H1 (cell line): ENCODE measurements around the gene MMGT1. TPM values are rescaled to one million over a fixed set of nuclear protein-coding genes. Genes with fewer than 3 reads are reported as not detected.

Source experiments
- CTCF ChIA-PET: fragments of 300-600 bp; sonication (Branson Sonifier 250); formaldehyde crosslinking; loops from one replicate; lab custom pipeline; 2021; ENCODE audit not compliant: partially characterized antibody; lab: Charles Lee
- POLR2A ChIA-PET: fragments of 300-600 bp; sonication (Branson Sonifier 250); formaldehyde crosslinking; loops from one replicate; lab custom pipeline; 2021; ENCODE audit warnings: inconsistent platforms; ENCODE audit not compliant: partially characterized antibody; lab: Charles Lee
- DNase-seq, 2 experiments: peaks; one replicate each; pipeline versions ENCODE4 v3.0.0 to v3.0.0-alpha.2; 2010 to 2022; ENCODE audit warnings: low spot score in 2 of 2, low read depth in 1 of 2, mixed read lengths in 1 of 2
- FAIRE-seq: peaks from 2 replicates; lab custom pipeline; 2011; peaks lifted over from hg19 to GRCh38; lab: Jason Lieb, UNC
- H2AFZ ChIP-seq: 2 replicates; pipeline ENCODE4 v1.8.1; 2012; ENCODE audit warnings: low read length, inconsistent platforms
- H2AK5ac ChIP-seq: 2 replicates; pipeline ENCODE4 v1.6.1; 2013; ENCODE audit warnings: low read depth, low read length
- H2BK120ac ChIP-seq: replicated peaks from 2 replicates; pipeline ENCODE3; 2013; ENCODE audit warnings: low read depth, low read length, inconsistent platforms
- H2BK12ac ChIP-seq: 2 replicates; pipeline ENCODE4 v1.6.1; 2013; ENCODE audit warnings: low read depth, low read length
- H2BK15ac ChIP-seq: 2 replicates; pipeline ENCODE4 v1.6.1; 2013; ENCODE audit warnings: low read length
- H2BK20ac ChIP-seq: 2 replicates; pipeline ENCODE4 v1.6.1; 2013; ENCODE audit warnings: low read length
- H2BK5ac ChIP-seq: 2 replicates; pipeline ENCODE4 v1.6.1; 2013; ENCODE audit warnings: low read depth, low read length
- H3K14ac ChIP-seq: 2 replicates; pipeline ENCODE4 v1.6.1; 2013; ENCODE audit warnings: inconsistent platforms; ENCODE audit not compliant: insufficient read length
- H3K18ac ChIP-seq: 2 replicates; pipeline ENCODE4 v1.6.1; 2013; ENCODE audit warnings: low read length; ENCODE audit errors: extremely low read depth
- H3K23ac ChIP-seq: 2 replicates; pipeline ENCODE4 v1.6.1; 2013; ENCODE audit warnings: inconsistent platforms; ENCODE audit not compliant: insufficient read length
- H3K23me2 ChIP-seq: 2 replicates; pipeline ENCODE4 v1.6.1; 2013; ENCODE audit warnings: low read depth, low read length
- H3K27ac ChIP-seq: 2 replicates; pipeline ENCODE4 v1.6.1; 2011; ENCODE audit warnings: low read depth, low read length, inconsistent platforms
- H3K27me3 ChIP-seq, 4 experiments: replicated peaks in 1 of 4; 1 replicate in 1 of 4; 2 replicates in 3 of 4; pipeline versions ENCODE4 v1.6.1 to v1.8.1; 2011 to 2013; ENCODE audit warnings: low read length in 3 of 4, mild to moderate bottlenecking in 3 of 4, inconsistent platforms in 2 of 4, mixed read lengths in 2 of 4, moderate library complexity in 1 of 4; ENCODE audit not compliant: control insufficient read depth in 3 of 4, insufficient read depth in 3 of 4; ENCODE audit errors: extremely low read depth in 1 of 4
- H3K36me3 ChIP-seq, 4 experiments: 2 replicates each; pipeline versions ENCODE4 v1.6.1 to v1.8.1; 2011 to 2013; ENCODE audit warnings: mild to moderate bottlenecking in 4 of 4, low read length in 3 of 4, moderate library complexity in 2 of 4, control low read depth in 1 of 4, inconsistent platforms in 1 of 4; ENCODE audit not compliant: insufficient read depth in 4 of 4, control insufficient read depth in 2 of 4
- H3K4ac ChIP-seq: replicated peaks from 2 replicates; pipeline ENCODE3; 2013; ENCODE audit warnings: low read length, low read depth, mixed read lengths, inconsistent platforms; ENCODE audit not compliant: insufficient read length
- H3K4me1 ChIP-seq, 4 experiments: replicated peaks in 1 of 4; 1 replicate in 1 of 4; 2 replicates in 3 of 4; pipeline versions ENCODE4 v1.6.1 to v1.8.1; 2011 to 2013; ENCODE audit warnings: low read length in 3 of 4, inconsistent platforms in 2 of 4, mixed read lengths in 1 of 4; ENCODE audit not compliant: insufficient read depth in 4 of 4, control insufficient read depth in 3 of 4
- H3K4me2 ChIP-seq, 2 experiments: 2 replicates each; pipeline versions ENCODE4 v1.6.1 to v1.8.1; 2011 to 2013; ENCODE audit warnings: low read depth in 2 of 2, low read length in 2 of 2, control low read depth in 1 of 2, inconsistent platforms in 1 of 2, mild to moderate bottlenecking in 1 of 2; ENCODE audit not compliant: insufficient read depth in 1 of 2
- H3K4me3 ChIP-seq, 4 experiments: fragments of 200-600, 300-600 bp in 1 of 4; sonication (generic), shearing (Covaris generic), sonication (Bioruptor Twin) in 1 of 4; 2 replicates each; pipeline versions ENCODE4 v1.5.1 to v1.8.1; 2011 to 2016; ENCODE audit warnings: low read length in 4 of 4, low read depth in 3 of 4, control low read depth in 2 of 4, inconsistent platforms in 2 of 4, mild to moderate bottlenecking in 2 of 4, mixed read lengths in 1 of 4, moderate library complexity in 1 of 4; ENCODE audit not compliant: insufficient read depth in 2 of 4; ENCODE audit errors: extremely low read depth in 1 of 4
- H3K56ac ChIP-seq: replicated peaks from 2 replicates; pipeline ENCODE3; 2013; ENCODE audit warnings: low read depth, mild to moderate bottlenecking, mixed read lengths, low read length, inconsistent platforms; ENCODE audit not compliant: insufficient read length
- H3K79me1 ChIP-seq: 2 replicates; pipeline ENCODE4 v1.6.1; 2013; ENCODE audit warnings: low read depth, low read length, control low read depth
- H3K79me2 ChIP-seq, 2 experiments: 2 replicates each; pipeline versions ENCODE4 v1.6.1 to v1.8.1; 2012 to 2013; ENCODE audit warnings: low read length in 2 of 2, mild to moderate bottlenecking in 2 of 2, inconsistent platforms in 1 of 2; ENCODE audit not compliant: insufficient read depth in 2 of 2, control insufficient read depth in 1 of 2
- H3K9ac ChIP-seq, 4 experiments: replicated peaks in 1 of 4; 1 replicate in 1 of 4; 2 replicates in 3 of 4; pipeline versions ENCODE4 v1.6.1 to v1.8.1; 2011 to 2013; ENCODE audit warnings: low read depth in 3 of 4, low read length in 3 of 4, control low read depth in 2 of 4, mild to moderate bottlenecking in 2 of 4, moderate library complexity in 2 of 4, inconsistent platforms in 1 of 4; ENCODE audit errors: extremely low read depth in 1 of 4
- H3K9me3 ChIP-seq, 2 experiments: 2 replicates each; pipeline versions ENCODE4 v1.6.1 to v1.8.1; 2012 to 2013; ENCODE audit warnings: mild to moderate bottlenecking in 2 of 2, moderate library complexity in 2 of 2, control low read depth in 1 of 2, inconsistent platforms in 1 of 2, low read depth in 1 of 2, low read length in 1 of 2, mixed read lengths in 1 of 2; ENCODE audit not compliant: insufficient read depth in 2 of 2
- H4K20me1 ChIP-seq, 2 experiments: replicated peaks in 1 of 2; 2 replicates each; pipeline versions ENCODE3 to v1.8.1; 2011 to 2013; ENCODE audit warnings: inconsistent platforms in 2 of 2, low read length in 2 of 2, mild to moderate bottlenecking in 1 of 2; ENCODE audit not compliant: insufficient read depth in 2 of 2, control insufficient read depth in 1 of 2
- H4K5ac ChIP-seq: 2 replicates; pipeline ENCODE4 v1.6.1; 2013; ENCODE audit warnings: low read length, low read depth, mixed read lengths, inconsistent platforms; ENCODE audit not compliant: insufficient read length
- H4K8ac ChIP-seq: 2 replicates; pipeline ENCODE4 v1.8.0; 2013; ENCODE audit warnings: mild to moderate bottlenecking, moderate library complexity, low read length, inconsistent platforms; ENCODE audit not compliant: insufficient read depth; ENCODE audit errors: extremely low read depth
- H4K91ac ChIP-seq: replicated peaks from 2 replicates; pipeline ENCODE3; 2013; ENCODE audit warnings: low read length, mixed read lengths, inconsistent platforms; ENCODE audit not compliant: insufficient read length
- ATF3 ChIP-seq: IDR thresholded peaks from 2 replicates; pipeline ENCODE4 v1.6.1; 2011; ENCODE audit warnings: low read depth, mild to moderate bottlenecking, low read length; ENCODE audit not compliant: insufficient read depth
- CHD1 ChIP-seq: IDR thresholded peaks from 2 replicates; pipeline ENCODE4 v1.6.1; 2012; ENCODE audit warnings: low read depth, low read length, improper control_type of control experiment
- CHD2 ChIP-seq: IDR thresholded peaks from 2 replicates; pipeline ENCODE4 v1.6.1; 2012; ENCODE audit warnings: low read length, improper control_type of control experiment
- CTBP2 ChIP-seq: IDR thresholded peaks from 2 replicates; pipeline ENCODE4 v1.7.0; 2011; ENCODE audit warnings: borderline replicate concordance, mild to moderate bottlenecking, moderate library complexity, mixed read lengths, low read length; ENCODE audit not compliant: insufficient read depth, insufficient read length
- CTCF ChIP-seq, 3 experiments: IDR thresholded peaks; 1 replicate in 2 of 3; 2 replicates in 1 of 3; pipeline versions ENCODE4 v1.5.1 to v1.6.1; 2011; ENCODE audit warnings: low read length in 3 of 3, mild to moderate bottlenecking in 3 of 3, inconsistent platforms in 2 of 3, low read depth in 1 of 3, moderate library complexity in 1 of 3; ENCODE audit not compliant: insufficient read depth in 1 of 3; ENCODE audit errors: control extremely low read depth in 1 of 3
- KDM1A ChIP-seq: fragments of 200-600, 300-600 bp; sonication (generic); IDR thresholded peaks from 2 replicates; pipeline ENCODE4 v1.7.1; 2016; ENCODE audit warnings: mild to moderate bottlenecking, low read length, borderline replicate concordance
- NANOG ChIP-seq: IDR thresholded peaks from 2 replicates; pipeline ENCODE4 v1.6.1; 2011; ENCODE audit warnings: low read length, low read depth, mild to moderate bottlenecking, inconsistent platforms; ENCODE audit not compliant: insufficient read depth, poor library complexity, severe bottlenecking
- SP2 ChIP-seq: IDR thresholded peaks from 2 replicates; pipeline ENCODE4 v1.6.1; 2012; ENCODE audit warnings: mild to moderate bottlenecking, low read length, inconsistent platforms
- TCF12 ChIP-seq: IDR thresholded peaks from 2 replicates; pipeline ENCODE4 v1.6.1; 2011; ENCODE audit warnings: low read depth, mild to moderate bottlenecking, low read length
- TEAD4 ChIP-seq: IDR thresholded peaks from 2 replicates; pipeline ENCODE4 v1.6.1; 2012; ENCODE audit warnings: low read depth, low read length, inconsistent platforms, mixed read lengths
- ZNF274 ChIP-seq: IDR thresholded peaks from 2 replicates; pipeline ENCODE4 v1.7.0; 2012; ENCODE audit warnings: low read length, borderline replicate concordance; ENCODE audit errors: extremely low read depth
- WGBS, 2 experiments: shearing (Covaris generic) in 1 of 2; methylation state at CpG; one replicate each; pipeline versions ENCODE4 v1.1.6 to v1.1.7; 2013 to 2015; ENCODE audit warnings: low lambda C conversion rate in 2 of 2, mixed read lengths in 2 of 2, inconsistent platforms in 1 of 2, low coverage in 1 of 2, missing lambda C conversion rate in 1 of 2; ENCODE audit not compliant: insufficient replicate concordance in 2 of 2, insufficient coverage in 1 of 2, insufficient read length in 1 of 2; ENCODE audit errors: extremely low coverage in 1 of 2, missing lambda C conversion rate in 1 of 2; 5-methylcytosine and 5-hydroxymethylcytosine counted together
- polyA plus RNA-seq, 7 experiments: library from polyadenylated mRNA; depleted of rRNA in 3 of 7; stranded (reverse) in 5 of 7; unstranded in 2 of 7; fragments of >200 nt in 5 of 7; fragments of 200-250 nt in 2 of 7; gene quantifications; 1 replicate in 5 of 7; 2 replicates in 1 of 7; 4 replicates in 1 of 7; pipeline versions ENCODE4 v1.2.1 to v1.2.3, GENCODE V29; 2011 to 2013; ENCODE audit warnings: missing spikeins in 2 of 7, mixed read lengths in 2 of 7
- total RNA-seq: library from RNA; stranded (reverse); fragmentation: NEBNext Ultra II Directional; extraction: Animal tissue kit (Norgen Biotek cat#: 25700); gene quantifications from 2 replicates; pipeline ENCODE4 v1.2.1, GENCODE V29; 2021

The MMGT1 gene
- total and polyA plus RNA-seq, 2 of the 8 experiments (the other 6 are each of a cell fraction or from before 2014, with no cell fraction given): 10.0 to 20.5 TPM

- H3K79me2 ChIP-seq: no peaks in the 10 kb centered on the region
- H2BK120ac ChIP-seq: no peak overlapping the region
- no peak overlapping the region for H3K14ac ChIP-seq
- no peak overlapping the region for H3K27ac ChIP-seq
- no peak overlapping the region for H3K56ac ChIP-seq
- no peak overlapping the region for H3K4me3 ChIP-seq
- H3K4ac ChIP-seq: no peak overlapping the region
- no peak overlapping the region for H2BK15ac ChIP-seq
- H2BK20ac ChIP-seq: no peak overlapping the region
- H3K9me3 ChIP-seq: no peaks in the 10 kb centered on the region
- H3K36me3 ChIP-seq: peaks cover 0 to 11% (median 1%) of the 10 kb centered on the region in 4 experiments; a peak in 4 of 8 replicates
- no peak overlapping the region for H3K23ac ChIP-seq
- no peak overlapping the region for H2BK12ac ChIP-seq
- H3K27me3 ChIP-seq: no peaks in the 10 kb centered on the region
- H3K9ac ChIP-seq: no peak overlapping the region
- no peak overlapping the region for H3K18ac ChIP-seq
- H3K23me2 ChIP-seq: no peaks in the 10 kb centered on the region
- no peaks in the 10 kb centered on the region for H3K79me1 ChIP-seq
- H2AFZ ChIP-seq: no peak overlapping the region
- H4K91ac ChIP-seq: no peak overlapping the region
- H4K5ac ChIP-seq: no peak overlapping the region
- POLR2A ChIA-PET: no interaction called here
- no peaks in the 10 kb centered on the region for H4K20me1 ChIP-seq
- no peak overlapping the region for H4K8ac ChIP-seq
- FAIRE-seq: no peak
- H2BK5ac ChIP-seq: no peak overlapping the region
- H3K4me1 ChIP-seq: no peaks in the 10 kb centered on the region
- no peak overlapping the region for H2AK5ac ChIP-seq
- WGBS, 2 experiments: 100% methylated on average over 1 of the region's 1 CpG; no CpG with 5 or more reads in 1 of the 2 experiments
- no peak for DNase-seq
- no peak overlapping the region for H3K4me2 ChIP-seq
- CTCF ChIA-PET: no interaction called here
- TF ChIP-seq CTCF (IDR thresholded peaks at IDR 0.05; ENCODE audit: control extremely low read depth in 1 of 3, insufficient read depth in 1 of 3, low read depth in 1 of 3, low read length in 3 of 3): no peak
- no peak for TF ChIP-seq KDM1A
- TF ChIP-seq SP2: no peak
- TF ChIP-seq CTBP2: no peak
- no peak for TF ChIP-seq TCF12
- TF ChIP-seq CHD2: no peak
- TF ChIP-seq CHD1: no peak
- no peak for TF ChIP-seq ATF3
- no peak for TF ChIP-seq TEAD4
- TF ChIP-seq ZNF274: no peak
- no peak for TF ChIP-seq NANOG
These were observed 47.4 kb upstream of the MMGT1 start for GRCh38 chrX:136021160-136021559.
